Lower leg skin (tissue), 3 donors: ENCODE data around the gene COL4A1.

Source experiments
- CTCF ChIP-seq, 3 donors: fragments of 450-650 bp; IDR thresholded peaks; one replicate each; pipeline ENCODE4 v1.5.1; 2016; ENCODE audit warnings: antibody characterized with exemption in 3 of 3, mild to moderate bottlenecking in 3 of 3, moderate library complexity in 2 of 3
- POLR2A ChIP-seq, 2 donors: fragments of 450-650 bp; IDR thresholded peaks; one replicate each; pipeline ENCODE4 v1.6.1; 2016 to 2017; ENCODE audit warnings: antibody characterized with exemption in 2 of 2, mild to moderate bottlenecking in 1 of 2, moderate library complexity in 1 of 2

DNA sequence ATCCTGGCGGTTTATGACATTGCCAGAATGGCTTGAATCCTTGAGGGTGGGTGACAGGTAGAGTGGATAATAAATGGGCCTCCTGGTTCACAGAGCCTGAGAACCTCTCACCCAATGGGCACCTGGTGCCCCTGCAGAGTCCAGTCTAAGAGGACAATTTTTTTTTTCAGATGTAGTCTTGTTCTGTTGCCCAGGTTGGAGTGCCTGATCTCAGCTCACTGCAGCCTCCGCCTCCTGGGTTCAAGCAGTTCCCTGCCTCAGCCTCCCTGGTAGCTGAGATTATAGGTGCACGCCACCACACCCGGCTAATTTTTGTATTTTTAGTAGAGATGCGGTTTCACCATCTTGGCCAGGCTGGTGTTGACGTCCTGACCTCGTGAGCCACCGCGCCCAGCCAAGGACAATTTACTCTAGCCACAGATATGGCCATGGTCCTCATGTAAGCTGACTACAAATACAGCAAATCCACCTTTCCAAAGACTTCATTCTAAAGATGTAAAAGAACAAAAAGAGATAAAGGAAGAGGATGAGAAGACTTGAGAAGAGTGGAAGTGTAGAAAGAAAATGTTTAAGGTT lies 33.1 kb upstream of the COL4A1 start:
- TF ChIP-seq CTCF (IDR thresholded peaks at IDR 0.05) (no peak), POLR2A (IDR thresholded peaks at IDR 0.05) (no peak)
